Endothelial cell of umbilical vein (primary cell): Measurements from ENCODE around the gene PACSIN2.

Source experiments
- EZH2 ChIP-seq: IDR thresholded peaks from 2 replicates; pipeline ENCODE4 v1.6.1; 2012; ENCODE audit warnings: borderline replicate concordance, low read depth, mild to moderate bottlenecking, moderate library complexity, low read length, inconsistent platforms; ENCODE audit not compliant: severe bottlenecking
- FOS ChIP-seq: IDR thresholded peaks from 2 replicates; pipeline ENCODE4 v1.6.1; 2011; ENCODE audit warnings: mild to moderate bottlenecking, low read length, moderate library complexity, borderline replicate concordance; ENCODE audit not compliant: insufficient read depth
- GATA2 ChIP-seq: IDR thresholded peaks from 2 replicates; pipeline ENCODE4 v1.7.0; 2011; ENCODE audit warnings: low read depth, mild to moderate bottlenecking, moderate library complexity, mixed read lengths, low read length; ENCODE audit not compliant: insufficient read length, insufficient read depth
- JUN ChIP-seq: IDR thresholded peaks from 2 replicates; pipeline ENCODE4 v1.6.1; 2011; ENCODE audit warnings: borderline replicate concordance, low read depth; ENCODE audit not compliant: insufficient read length, insufficient read depth
- MYC ChIP-seq: IDR thresholded peaks from one replicate; pipeline ENCODE4 v1.6.1; 2011; ENCODE audit warnings: mild to moderate bottlenecking, low read depth, low read length
- POLR2A ChIP-seq: IDR thresholded peaks from 2 replicates; pipeline ENCODE4 v1.6.1; 2012; ENCODE audit warnings: low read depth, mild to moderate bottlenecking, control low read depth, low read length
- POLR2AphosphoS5 ChIP-seq: IDR thresholded peaks from 2 replicates; pipeline ENCODE4 v1.6.1; 2012; ENCODE audit warnings: low read depth, mild to moderate bottlenecking, control low read depth, low read length, moderate library complexity; ENCODE audit not compliant: insufficient read depth
- TF ChIP-seq, protein P1 (sequence below), 2 donors: IDR thresholded peaks; 1 replicate in 1 of 2; 2 replicates in 1 of 2; pipeline ENCODE4 v1.5.1; 2011; ENCODE audit warnings: low read length in 2 of 2, mild to moderate bottlenecking in 2 of 2, moderate library complexity in 2 of 2, control low read depth in 1 of 2, inconsistent platforms in 1 of 2, low read depth in 1 of 2; ENCODE audit not compliant: insufficient read depth in 1 of 2; ENCODE audit errors: extremely low read depth in 1 of 2
- TF ChIP-seq, protein P2 (sequence below): IDR thresholded peaks from 2 replicates; pipeline ENCODE4 v1.6.1; 2011; ENCODE audit not compliant: insufficient read depth, insufficient read length

DNA sequence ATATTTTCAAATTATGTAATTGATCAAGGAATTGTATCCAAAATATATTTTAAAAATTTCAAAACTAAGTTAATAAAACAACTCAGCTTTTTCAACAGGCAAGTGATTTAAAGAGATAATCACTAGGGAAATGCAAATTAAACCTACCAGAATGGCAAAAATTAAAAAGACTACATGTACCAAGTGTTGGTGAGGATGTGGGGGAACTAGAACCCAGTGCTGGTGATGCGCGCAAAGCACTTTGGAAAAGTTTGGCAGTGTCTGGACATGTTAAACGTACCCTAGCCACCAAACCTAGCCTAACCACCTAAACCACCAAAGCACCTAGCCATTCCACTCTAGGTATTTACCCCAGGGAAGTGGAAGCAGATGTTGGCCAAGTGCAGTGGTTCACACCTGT is 22.9 kb downstream of the PACSIN2 start:
- TF ChIP-seq, protein P1, sequence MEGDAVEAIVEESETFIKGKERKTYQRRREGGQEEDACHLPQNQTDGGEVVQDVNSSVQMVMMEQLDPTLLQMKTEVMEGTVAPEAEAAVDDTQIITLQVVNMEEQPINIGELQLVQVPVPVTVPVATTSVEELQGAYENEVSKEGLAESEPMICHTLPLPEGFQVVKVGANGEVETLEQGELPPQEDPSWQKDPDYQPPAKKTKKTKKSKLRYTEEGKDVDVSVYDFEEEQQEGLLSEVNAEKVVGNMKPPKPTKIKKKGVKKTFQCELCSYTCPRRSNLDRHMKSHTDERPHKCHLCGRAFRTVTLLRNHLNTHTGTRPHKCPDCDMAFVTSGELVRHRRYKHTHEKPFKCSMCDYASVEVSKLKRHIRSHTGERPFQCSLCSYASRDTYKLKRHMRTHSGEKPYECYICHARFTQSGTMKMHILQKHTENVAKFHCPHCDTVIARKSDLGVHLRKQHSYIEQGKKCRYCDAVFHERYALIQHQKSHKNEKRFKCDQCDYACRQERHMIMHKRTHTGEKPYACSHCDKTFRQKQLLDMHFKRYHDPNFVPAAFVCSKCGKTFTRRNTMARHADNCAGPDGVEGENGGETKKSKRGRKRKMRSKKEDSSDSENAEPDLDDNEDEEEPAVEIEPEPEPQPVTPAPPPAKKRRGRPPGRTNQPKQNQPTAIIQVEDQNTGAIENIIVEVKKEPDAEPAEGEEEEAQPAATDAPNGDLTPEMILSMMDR (IDR thresholded peaks at IDR 0.05; ENCODE audit: extremely low read depth in 1 of 2, insufficient read depth in 1 of 2, low read depth in 1 of 2, low read length in 2 of 2) = no peak
- TF ChIP-seq POLR2AphosphoS5 = no peak
- no peak for TF ChIP-seq EZH2
- TF ChIP-seq POLR2A = no peak
- TF ChIP-seq, protein P2, sequence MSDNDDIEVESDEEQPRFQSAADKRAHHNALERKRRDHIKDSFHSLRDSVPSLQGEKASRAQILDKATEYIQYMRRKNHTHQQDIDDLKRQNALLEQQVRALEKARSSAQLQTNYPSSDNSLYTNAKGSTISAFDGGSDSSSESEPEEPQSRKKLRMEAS = no peak
- TF ChIP-seq FOS = no peak
- no peak for TF ChIP-seq JUN
- TF ChIP-seq MYC = no peak
- TF ChIP-seq GATA2 = no peak
